Measurements from ENCODE around the gene CDIP1.

Gene CDIP1

DNA sequence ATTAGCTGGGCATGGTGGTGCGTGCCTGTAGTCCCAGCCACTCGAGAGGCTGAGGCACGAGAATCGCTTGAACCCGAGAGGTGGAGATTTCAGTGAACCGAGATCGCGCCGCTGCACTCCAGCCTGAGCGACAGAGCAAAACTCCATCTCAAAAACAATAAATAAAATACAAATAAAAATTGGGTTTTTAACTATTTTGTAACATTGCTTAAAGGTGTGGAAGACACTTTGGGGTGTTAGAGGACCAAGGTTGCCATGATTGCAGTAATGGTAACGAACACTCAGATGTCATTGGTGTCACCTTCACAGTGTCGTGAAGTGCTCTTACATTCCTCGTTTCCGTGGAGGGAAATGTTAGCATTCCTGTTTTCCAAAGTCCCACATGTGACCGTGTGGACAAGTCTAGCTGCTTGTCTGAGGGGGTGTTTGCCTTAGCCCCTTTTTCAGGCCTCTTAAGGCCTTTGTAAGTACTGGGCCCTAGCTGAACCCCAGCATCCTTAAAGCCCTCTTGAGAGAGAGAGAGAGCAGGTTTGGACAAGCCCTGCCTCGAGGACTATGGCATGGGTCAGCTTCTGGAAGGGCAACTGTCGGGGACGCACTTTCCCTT lies 26.2 kb upstream of the CDIP1 start:
- Histone ChIP-seq H3K4me3 (ENCODE audit: low read depth, low read length) (no peak overlapping the region), H3K9me3 (no peaks in the 10 kb centered on the region), H3K27me3 (no peaks in the 10 kb centered on the region), H3K36me3 (no peaks in the 10 kb centered on the region), H3K4me1 (no peaks in the 10 kb centered on the region)
- TF ChIP-seq, protein P1, sequence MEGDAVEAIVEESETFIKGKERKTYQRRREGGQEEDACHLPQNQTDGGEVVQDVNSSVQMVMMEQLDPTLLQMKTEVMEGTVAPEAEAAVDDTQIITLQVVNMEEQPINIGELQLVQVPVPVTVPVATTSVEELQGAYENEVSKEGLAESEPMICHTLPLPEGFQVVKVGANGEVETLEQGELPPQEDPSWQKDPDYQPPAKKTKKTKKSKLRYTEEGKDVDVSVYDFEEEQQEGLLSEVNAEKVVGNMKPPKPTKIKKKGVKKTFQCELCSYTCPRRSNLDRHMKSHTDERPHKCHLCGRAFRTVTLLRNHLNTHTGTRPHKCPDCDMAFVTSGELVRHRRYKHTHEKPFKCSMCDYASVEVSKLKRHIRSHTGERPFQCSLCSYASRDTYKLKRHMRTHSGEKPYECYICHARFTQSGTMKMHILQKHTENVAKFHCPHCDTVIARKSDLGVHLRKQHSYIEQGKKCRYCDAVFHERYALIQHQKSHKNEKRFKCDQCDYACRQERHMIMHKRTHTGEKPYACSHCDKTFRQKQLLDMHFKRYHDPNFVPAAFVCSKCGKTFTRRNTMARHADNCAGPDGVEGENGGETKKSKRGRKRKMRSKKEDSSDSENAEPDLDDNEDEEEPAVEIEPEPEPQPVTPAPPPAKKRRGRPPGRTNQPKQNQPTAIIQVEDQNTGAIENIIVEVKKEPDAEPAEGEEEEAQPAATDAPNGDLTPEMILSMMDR (IDR thresholded peaks at IDR 0.05; ENCODE audit: low read depth, low read length) = no peak
- no peak for DNase-seq

DNA sequence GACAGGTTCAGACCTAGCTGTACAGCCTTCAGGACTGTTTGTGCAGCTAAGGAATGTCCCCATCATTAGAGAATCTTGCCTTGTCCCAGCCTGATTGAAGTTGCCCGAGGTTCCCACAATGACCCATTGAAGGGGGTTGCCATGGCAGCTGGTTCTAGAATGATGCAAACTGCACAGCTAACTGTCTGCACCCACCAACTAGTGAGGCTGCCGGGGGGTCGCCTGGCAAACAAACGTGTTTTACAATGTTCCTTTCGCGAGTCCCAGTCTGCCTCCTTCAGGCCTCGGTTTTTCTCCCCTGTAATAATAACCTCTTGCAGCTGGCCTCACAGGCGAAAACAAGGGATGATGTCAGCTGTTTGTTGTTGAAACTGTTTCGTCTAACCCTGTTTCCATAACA lies 23.0 kb upstream of the CDIP1 start:
- TF ChIP-seq, protein P1 (IDR thresholded peaks at IDR 0.05; ENCODE audit: low read depth, low read length) = no peak
- H3K4me1 ChIP-seq = no peaks in the 10 kb centered on the region
- no peaks in the 10 kb centered on the region for H3K36me3 ChIP-seq
- DNase-seq = no peak
- no peaks in the 10 kb centered on the region for H3K27me3 ChIP-seq
- H3K9me3 ChIP-seq = no peaks in the 10 kb centered on the region
- H3K4me3 ChIP-seq (ENCODE audit: low read depth, low read length) = no peak overlapping the region

DNA sequence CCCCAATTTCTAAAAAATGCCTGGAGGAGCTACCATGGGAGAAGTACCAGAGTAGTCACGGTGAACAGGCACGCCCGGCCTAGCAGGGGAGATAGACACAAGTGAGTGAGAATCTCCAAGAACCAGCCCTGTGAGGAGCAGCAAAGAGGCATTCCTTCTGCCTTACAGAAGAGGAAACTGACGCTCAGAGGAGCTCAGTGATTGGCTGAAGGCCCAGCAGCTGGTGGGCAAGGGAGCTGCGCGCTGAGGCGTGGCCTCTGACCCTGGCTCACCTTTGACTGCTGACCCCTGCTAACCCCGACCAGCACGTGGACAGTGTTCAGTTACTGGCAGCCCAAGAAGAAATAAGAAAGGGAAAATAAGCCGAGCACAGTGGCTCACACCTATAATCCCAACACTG lies 19.4 kb upstream of the CDIP1 start:
- Histone ChIP-seq H3K27me3 (no peaks in the 10 kb centered on the region), H3K4me3 (ENCODE audit: low read depth, low read length) (no peak overlapping the region), H3K36me3 (no peaks in the 10 kb centered on the region), H3K4me1 (no peaks in the 10 kb centered on the region), H3K9me3 (no peaks in the 10 kb centered on the region)
- no peak for DNase-seq
- TF ChIP-seq, protein P1 (IDR thresholded peaks at IDR 0.05; ENCODE audit: low read depth, low read length) = no peak

DNA sequence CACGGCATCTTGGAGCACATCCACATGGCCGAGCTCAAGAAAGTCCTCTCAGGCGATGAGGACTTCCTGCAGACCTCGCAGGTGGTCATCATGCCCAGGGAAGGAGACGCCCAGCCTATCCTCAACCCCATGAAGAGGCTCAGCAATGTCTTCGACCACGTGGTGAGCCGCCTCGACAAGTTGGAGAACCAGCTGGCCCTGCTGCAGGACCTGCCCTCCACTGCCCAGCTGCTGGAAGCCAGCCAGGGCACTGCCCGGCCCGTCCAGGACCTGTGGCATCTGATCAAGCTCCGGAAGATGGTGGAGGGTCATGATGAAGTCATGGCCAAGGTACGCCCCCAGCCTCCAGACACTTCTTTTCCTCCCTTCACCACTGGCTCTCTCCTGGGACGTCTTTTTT lies 18.0 kb upstream of the CDIP1 start:
- no peaks in the 10 kb centered on the region for H3K9me3 ChIP-seq
- no peak for DNase-seq
- TF ChIP-seq, protein P1 (IDR thresholded peaks at IDR 0.05; ENCODE audit: low read depth, low read length) = no peak

DNA sequence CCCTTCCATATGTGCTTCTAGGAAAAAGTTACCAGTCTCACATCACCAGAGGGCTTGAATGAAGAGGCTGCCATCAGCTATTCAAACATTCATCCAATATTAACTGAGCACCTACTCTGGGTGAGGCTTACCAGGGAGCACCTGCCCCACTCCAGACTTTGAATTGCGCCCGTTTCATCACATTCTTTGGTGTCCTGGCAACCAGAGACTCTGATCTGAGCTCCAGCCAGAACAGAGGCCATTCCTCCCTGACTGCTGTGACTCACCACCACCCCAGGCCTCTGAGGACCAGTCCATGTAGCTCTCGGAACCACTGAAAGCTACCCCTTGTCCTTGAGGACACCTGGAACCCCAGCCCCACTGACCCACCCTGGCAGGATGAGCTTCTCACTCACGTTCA lies 17.5 kb upstream of the CDIP1 start, which contains the start of gene C16orf96:
TSS of gene C16orf96 (plus strand) at position 229 of the 400 bp plus-strand sequence. CDS start at position 379, 150 bp downstream.
- H3K27me3 ChIP-seq = no peaks in the 10 kb centered on the region
- no peak for DNase-seq
- no peaks in the 10 kb centered on the region for H3K36me3 ChIP-seq
- H3K4me1 ChIP-seq = no peaks in the 10 kb centered on the region
- TF ChIP-seq, protein P1 (IDR thresholded peaks at IDR 0.05; ENCODE audit: low read depth, low read length) = no peak
- H3K9me3 ChIP-seq = no peaks in the 10 kb centered on the region
- no peak within 1 kb of the TSS for H3K4me3 ChIP-seq (ENCODE audit: low read depth, low read length)

More for the DNA sequence above, 18.0 kb upstream of the CDIP1 start:
- Histone ChIP-seq H3K4me3 (ENCODE audit: low read depth, low read length) (no peak overlapping the region), H3K36me3 (no peaks in the 10 kb centered on the region), H3K4me1 (no peaks in the 10 kb centered on the region), H3K27me3 (no peaks in the 10 kb centered on the region)

DNA sequence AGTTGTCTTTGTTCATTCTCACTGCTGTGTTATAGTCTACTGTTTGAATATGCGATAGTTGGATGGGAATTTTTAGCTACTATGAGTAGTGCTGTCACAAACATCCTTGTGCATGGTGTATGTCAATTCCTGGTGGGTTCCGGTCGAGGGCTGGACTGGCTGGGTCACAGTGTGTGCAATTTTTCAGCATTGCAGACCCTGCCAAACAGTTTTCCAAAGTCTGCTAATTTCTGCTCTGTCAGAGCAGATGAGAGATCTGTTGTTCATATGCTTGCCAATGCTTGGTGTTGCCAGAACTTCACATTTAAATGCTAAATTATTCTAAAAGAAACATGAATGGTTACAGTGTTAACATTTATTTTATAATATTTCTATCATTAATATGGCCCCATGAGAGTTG lies 14.0 kb upstream of the CDIP1 start:
- TF ChIP-seq, protein P1 (IDR thresholded peaks at IDR 0.05; ENCODE audit: low read depth, low read length) = no peak
- H3K36me3 ChIP-seq = no peaks in the 10 kb centered on the region
- no peak overlapping the region for H3K4me3 ChIP-seq (ENCODE audit: low read depth, low read length)
- no peaks in the 10 kb centered on the region for H3K4me1 ChIP-seq
- no peaks in the 10 kb centered on the region for H3K27me3 ChIP-seq
- no peak for DNase-seq
- no peaks in the 10 kb centered on the region for H3K9me3 ChIP-seq

All from BE2C (cell line).